Neural progenitor cell (in vitro differentiated cells): ENCODE measurements around the gene SRBD1.
A peak's percentile ranks its signal among the peaks of the same experiment; 100 is the strongest.

Source experiments
- EZH2 ChIP-seq: fragments of 200-600 bp; sonication (generic); IDR thresholded peaks from 2 replicates; pipeline ENCODE4 v1.6.1; 2017; ENCODE audit warnings: antibody characterized with exemption, mild to moderate bottlenecking, moderate library complexity
- TF ChIP-seq, protein P1 (sequence below): fragments of 200-600 bp; sonication (generic); IDR thresholded peaks from 2 replicates; pipeline ENCODE4 v1.5.1; 2017; ENCODE audit warnings: antibody characterized with exemption, mild to moderate bottlenecking

DNA sequence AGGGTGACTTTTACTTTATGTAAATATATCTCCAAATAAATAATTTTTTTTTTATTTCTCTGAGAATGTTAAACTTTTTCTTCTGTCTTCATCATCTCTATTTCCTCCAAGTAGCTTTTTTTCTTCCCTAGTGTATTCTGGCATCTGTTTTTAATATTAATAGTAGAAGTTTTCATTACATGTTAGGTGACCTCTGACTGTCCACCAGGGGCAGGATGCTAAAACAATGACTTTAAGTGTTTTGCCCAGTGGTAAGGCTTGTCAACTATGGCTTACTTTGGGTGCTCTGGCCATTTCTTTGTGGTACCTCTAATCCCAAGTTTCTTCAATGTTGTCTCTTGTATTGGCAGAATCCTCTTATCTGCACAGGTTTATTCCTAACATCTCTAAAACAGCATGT is 127.1 kb downstream of the SRBD1 start:
- TF ChIP-seq, protein P1, sequence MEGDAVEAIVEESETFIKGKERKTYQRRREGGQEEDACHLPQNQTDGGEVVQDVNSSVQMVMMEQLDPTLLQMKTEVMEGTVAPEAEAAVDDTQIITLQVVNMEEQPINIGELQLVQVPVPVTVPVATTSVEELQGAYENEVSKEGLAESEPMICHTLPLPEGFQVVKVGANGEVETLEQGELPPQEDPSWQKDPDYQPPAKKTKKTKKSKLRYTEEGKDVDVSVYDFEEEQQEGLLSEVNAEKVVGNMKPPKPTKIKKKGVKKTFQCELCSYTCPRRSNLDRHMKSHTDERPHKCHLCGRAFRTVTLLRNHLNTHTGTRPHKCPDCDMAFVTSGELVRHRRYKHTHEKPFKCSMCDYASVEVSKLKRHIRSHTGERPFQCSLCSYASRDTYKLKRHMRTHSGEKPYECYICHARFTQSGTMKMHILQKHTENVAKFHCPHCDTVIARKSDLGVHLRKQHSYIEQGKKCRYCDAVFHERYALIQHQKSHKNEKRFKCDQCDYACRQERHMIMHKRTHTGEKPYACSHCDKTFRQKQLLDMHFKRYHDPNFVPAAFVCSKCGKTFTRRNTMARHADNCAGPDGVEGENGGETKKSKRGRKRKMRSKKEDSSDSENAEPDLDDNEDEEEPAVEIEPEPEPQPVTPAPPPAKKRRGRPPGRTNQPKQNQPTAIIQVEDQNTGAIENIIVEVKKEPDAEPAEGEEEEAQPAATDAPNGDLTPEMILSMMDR: peak; percentile 48
- TF ChIP-seq EZH2: no peak
